Hepatic stellate cell (primary cell): ENCODE results near the gene GATD1.
"Not testable (repeated sequence)": the region's sequence is repeated elsewhere in the genome, so short reads cannot be mapped to it uniquely, and the experiment has no call there.

ENCODE experiments used
- DNase-seq: peaks from one replicate; pipeline ENCODE4 v3.0.0; 2011; ENCODE audit warnings: low spot score

GATD1 gene

DNA sequence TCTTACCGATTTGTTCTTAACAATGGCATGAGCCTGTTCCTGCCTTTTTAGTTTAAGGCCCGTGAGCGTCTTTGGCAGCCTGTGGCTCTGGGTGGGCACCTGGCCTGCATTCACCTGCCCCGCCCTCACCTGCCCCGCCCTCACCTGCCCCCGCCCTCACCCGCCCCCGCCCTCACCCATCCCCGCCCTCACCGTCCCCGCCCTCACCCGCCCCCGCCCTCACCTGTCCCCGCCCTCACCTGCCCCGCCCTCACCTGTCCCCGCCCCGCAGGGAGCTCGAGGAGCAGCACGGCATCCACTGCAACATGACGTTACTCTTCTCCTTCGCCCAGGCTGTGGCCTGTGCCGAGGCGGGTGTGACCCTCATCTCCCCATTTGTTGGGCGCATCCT lies 14.2 kb downstream of the GATD1 start:
- DNase-seq, result no peak

- DNase-seq, result peak; percentile 87
Observed at GRCh38 chr11:762421-763072, 14.7 kb downstream of the GATD1 start.

GRCh38 chr11:761526-762108 lies 15.7 kb downstream of the GATD1 start:
- no peak for DNase-seq

DNA sequence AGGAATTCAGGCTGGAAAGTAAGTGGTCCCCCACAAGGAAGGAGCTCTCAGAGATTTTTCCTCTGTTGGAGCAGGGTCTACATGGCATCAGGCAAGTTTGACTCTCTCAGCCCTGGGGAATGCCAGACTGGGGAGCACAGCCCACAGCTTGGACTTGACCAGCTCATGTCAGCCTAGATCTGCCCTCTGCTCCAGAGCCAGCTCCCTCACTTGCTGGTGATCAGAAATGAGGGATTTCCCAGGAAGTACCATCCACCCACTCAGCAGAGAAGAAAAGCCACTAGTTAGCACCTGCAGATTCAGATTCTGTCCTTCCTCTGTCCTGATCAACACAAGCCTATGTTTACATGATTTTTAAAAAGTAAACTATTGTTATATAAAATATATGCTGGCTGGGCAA lies 17.1 kb downstream of the GATD1 start:
- no peak for DNase-seq

DNA sequence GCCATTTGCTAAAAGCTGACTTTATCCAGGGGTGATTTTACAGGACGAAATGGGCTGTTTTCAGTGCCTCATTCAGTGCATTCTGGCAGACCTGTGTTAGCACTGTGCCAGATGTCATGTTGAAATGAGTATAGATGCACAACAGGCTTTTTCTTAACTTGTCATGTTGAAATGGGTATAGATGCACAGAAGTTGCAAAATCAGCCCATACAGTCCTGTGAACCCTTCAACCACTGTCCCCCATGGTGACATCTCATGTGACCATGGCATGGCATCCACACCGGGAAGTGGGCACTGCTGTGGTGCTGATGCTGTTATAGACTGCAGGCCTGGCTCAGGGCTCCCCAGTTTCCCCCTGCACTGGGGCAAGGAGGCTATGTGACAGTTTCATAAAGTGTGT lies 27.6 kb downstream of the GATD1 start:
- DNase-seq, result no peak

DNA sequence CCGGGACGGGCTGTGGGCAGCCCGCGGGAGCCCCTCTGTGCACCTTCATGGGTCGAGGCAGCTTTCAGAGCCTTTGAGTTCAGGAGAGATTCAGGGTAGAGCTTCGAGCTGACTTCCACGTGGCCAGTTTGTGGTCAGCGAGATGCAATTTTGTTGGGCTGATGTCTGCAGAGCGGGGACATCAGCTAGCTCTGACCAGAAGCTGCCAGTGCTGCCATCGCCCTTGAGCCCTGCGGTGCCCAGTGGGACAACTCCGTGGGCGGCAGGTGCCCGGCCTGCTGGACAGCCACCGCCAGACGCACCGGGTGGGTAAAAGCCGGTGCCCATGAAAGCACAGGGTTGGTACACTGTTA lies 29.3 kb downstream of the GATD1 start:
- DNase-seq, result no peak

GRCh38 chr11:747158-748006 lies 29.9 kb downstream of the GATD1 start, which contains the start of gene TALDO1:
TSS of gene TALDO1 (plus strand) at chr11:747464. CDS start at chr11:747482, 18 bp downstream.
- peak; percentile 95 for DNase-seq

- no peak for DNase-seq
Observed at GRCh38 chr11:746289-747157, 30.8 kb downstream of the GATD1 start.

DNA sequence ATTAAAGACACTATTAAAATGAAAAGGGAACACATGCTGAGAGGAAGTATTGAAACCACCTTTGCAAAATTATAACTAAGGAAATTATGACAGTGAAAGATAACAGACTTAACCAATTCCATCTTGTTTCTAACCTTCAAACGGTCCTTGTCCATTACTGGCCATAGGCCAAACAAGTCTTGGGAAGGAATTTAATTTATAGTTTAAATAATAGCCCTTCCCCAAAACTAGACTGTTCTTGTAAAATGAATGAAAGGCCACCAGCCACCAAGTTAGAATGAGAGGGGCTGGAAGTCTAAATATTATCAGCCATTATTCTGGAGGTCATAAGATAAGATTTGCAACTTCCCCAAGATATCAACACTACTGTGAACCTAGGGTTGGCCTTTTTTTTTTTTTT lies 31.9 kb downstream of the GATD1 start:
- no peak for DNase-seq

GRCh38 chr11:742571-743201 lies 34.6 kb downstream of the GATD1 start:
- no peak for DNase-seq

DNA sequence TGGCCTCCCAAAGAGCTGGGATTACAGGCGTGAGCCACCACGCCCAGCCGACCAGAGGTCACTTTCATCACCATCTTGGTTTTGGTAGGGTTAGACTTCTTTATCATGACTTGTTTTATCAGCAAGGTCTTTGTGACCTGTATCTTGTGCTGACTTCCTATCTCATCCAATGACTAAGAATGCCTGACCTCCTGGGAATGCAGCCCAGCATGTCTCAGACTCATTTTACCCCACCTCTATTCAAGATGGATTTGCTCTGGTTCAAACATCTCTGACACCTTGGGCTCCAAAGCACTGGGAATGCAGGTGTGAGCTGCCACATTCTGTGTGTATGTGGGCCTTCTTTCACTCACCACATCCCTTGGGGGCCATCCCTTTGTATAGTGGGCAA lies 35.1 kb downstream of the GATD1 start:
- DNase-seq, result no peak

DNA sequence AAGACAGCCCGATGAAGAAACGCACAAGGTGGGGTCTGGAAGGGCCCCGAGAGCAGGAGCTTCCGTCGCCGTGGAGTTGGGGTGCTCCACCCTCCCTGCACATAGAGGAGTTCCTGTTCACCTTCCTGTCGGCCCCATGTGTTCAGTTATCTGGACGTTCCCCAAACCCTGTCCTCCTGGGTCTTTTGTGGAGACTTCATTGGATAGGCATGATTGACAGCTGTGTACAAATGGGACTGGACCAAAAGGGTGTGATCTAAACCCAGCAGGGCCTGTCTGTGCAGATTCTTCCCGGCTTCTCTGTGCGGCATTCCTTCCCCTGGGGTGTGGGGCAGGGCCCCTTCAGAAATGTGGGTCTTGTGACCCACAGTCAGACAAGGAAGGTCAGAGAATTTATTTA lies 39.4 kb downstream of the GATD1 start:
- DNase-seq, result not testable (repeated sequence)

GRCh38 chr11:737366-737765 lies 39.9 kb downstream of the GATD1 start:
- DNase-seq, result no peak

GRCh38 chr11:734541-734940 lies 42.7 kb downstream of the GATD1 start:
- DNase-seq, result not testable (repeated sequence)

DNA sequence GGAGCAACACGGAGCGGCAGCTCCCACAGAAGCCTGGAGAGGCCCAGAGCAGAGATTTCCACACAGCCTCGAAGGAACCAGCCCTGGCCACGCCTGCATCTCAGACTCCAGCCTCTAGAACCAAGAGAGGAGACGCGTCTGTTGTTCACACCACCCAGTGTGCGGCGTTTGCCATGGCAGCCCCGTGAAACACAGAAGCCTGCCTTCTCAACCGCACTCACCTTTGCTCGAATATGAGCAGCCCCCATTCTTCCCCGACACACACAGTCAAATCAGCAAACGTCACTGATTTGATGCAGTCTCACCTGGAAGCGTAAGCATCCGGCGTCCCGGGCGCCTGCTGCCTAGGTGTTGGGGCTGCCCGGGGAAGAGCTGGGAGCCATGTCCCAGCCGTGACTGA lies 44.2 kb downstream of the GATD1 start:
- no peak for DNase-seq

GRCh38 chr11:729492-730074 lies 47.7 kb downstream of the GATD1 start:
- DNase-seq, result no peak

DNA sequence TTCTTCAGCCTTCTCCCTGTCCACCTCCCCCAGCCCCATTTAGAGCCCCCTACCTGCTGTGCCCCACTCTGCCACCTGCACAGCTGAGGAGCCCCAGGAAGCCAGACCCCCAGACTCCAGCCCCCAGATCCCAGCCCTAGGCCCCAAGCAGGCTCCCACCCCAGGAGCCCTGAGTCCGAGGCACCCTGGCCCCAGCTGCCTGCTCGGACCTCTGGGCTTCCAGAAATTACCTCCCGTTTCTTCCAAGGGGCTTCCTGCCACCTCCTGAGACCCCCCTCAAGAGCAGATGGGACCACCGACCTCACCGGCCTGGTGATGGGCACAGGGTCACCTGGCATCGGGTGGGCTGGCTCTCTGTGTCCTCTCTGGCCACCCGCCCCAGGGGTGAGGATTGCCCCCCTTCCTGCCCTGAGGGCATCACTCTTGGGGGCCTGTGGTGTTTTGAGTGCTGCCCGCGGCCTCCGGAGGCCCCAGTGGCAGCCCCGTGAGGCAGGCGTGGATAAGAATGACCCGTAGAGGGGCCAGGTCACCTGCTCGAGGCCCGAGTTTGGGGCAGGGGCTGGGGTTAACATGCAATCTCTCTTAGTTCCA lies 48.3 kb downstream of the GATD1 start:
- DNase-seq, result no peak

DNA sequence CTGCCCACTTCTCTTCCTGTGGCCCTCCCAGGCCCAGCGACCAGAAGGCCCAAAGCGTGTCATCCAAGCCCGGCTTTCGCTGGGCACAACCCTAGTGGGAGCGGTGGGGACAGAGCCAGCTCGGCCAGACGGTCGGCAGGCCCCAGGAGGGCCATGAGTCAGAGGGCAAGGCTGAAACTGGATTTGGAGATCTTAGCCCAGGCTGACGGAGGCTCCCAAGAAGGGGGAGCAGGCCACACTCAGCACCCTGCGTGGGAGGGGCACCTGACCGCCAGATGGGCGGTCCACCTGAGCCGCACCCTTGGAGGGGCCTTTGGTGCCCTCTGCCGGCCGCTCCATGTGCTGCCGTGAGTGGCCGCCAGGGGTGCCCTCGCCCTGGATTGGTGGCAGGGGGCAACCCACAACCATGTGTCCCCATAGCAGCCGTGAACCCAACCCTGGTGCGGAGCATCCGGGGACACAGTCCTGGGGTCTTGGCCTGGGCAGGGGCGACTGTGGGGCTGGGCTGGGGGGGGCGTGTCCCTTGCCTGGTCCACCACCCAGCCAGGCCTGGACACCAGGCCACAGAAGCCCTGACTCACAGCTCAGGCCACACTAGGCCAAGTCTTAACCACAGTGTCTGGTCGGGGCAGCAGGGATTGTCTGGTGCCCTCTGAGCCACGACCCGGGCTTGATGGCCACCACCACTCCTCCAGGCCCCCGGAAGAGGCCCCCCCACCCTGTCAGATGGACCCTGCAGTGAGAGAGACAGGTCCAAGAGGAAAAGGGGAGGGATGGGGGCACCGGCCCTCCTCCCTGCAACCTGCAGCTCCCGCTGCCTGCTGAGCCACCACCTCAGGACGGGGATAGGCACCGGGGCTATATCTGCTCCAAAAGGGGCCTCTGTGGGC lies 49.2 kb downstream of the GATD1 start:
- DNase-seq, result peak; percentile 98

GRCh38 chr11:727281-727701 lies 50.0 kb downstream of the GATD1 start:
- no peak for DNase-seq
